ENCODE results near the gene HINT1. TPM values are rescaled to one million over a fixed set of nuclear protein-coding genes. Genes with fewer than 3 reads are reported as not detected.
A peak's percentile ranks its signal among the peaks of the same experiment; 100 is the strongest.
"Not testable (repeated sequence)": the region's sequence is repeated elsewhere in the genome, so short reads cannot be mapped to it uniquely, and the experiment has no call there.

Gene HINT1
- polyA plus RNA-seq, 3 donors from 2014 or later, result 258 to 473 (median 272) TPM

- peaks cover 1 to 29% (median 13%) of the 10 kb centered on the region in 6 donors for H3K9me3 Mint-ChIP-seq
- H3K27ac Mint-ChIP-seq, result no peak overlapping the region
- DNase-seq, result no peak
- H3K27me3 Mint-ChIP-seq (ENCODE audit: low read depth in 3 of 3), result peaks cover 7 to 11% (median 10%) of the 10 kb centered on the region in 3 donors
- peaks cover 0 to 8% (median 3%) of the 10 kb centered on the region in 3 donors for H3K36me3 Mint-ChIP-seq
- peaks cover 10% of the 10 kb centered on the region in 2 donors for H3K4me1 Mint-ChIP-seq
- no peak overlapping the region for H3K4me3 Mint-ChIP-seq
These were observed 35.8 kb downstream of the HINT1 start for GRCh38 chr5:131129306-131129705.

- not testable (repeated sequence) for H3K4me3 Mint-ChIP-seq, DNase-seq, H3K27ac Mint-ChIP-seq
- H3K27me3 Mint-ChIP-seq (ENCODE audit: low read depth in 3 of 3), result peaks cover 9 to 13% (median 10%) of the 10 kb centered on the region in 3 donors
- peaks cover 6 to 40% (median 19%) of the 10 kb centered on the region in 6 donors for H3K9me3 Mint-ChIP-seq
- H3K4me1 Mint-ChIP-seq, result peaks cover 10% of the 10 kb centered on the region in 2 donors
- peaks cover 0 to 13% (median 7%) of the 10 kb centered on the region in 3 donors for H3K36me3 Mint-ChIP-seq
These were observed 37.8 kb downstream of the HINT1 start for GRCh38 chr5:131127244-131127643.

GRCh38 chr5:131114754-131115153 is 50.3 kb downstream of the HINT1 start:
- no peaks in the 10 kb centered on the region for H3K36me3 Mint-ChIP-seq
- H3K27ac Mint-ChIP-seq, result no peak overlapping the region
- no peak for DNase-seq
- peaks cover 0 to 2% (median 2%) of the 10 kb centered on the region in 3 donors for H3K27me3 Mint-ChIP-seq (ENCODE audit: low read depth in 3 of 3)
- no peaks in the 10 kb centered on the region for H3K9me3 Mint-ChIP-seq
- no peaks in the 10 kb centered on the region for H3K4me1 Mint-ChIP-seq
- H3K4me3 Mint-ChIP-seq, result no peak overlapping the region

- no peak for DNase-seq
- Mint-ChIP-seq H3K4me3 (no peak overlapping the region), H3K27ac (no peak overlapping the region), H3K36me3 (no peaks in the 10 kb centered on the region), H3K4me1 (no peaks in the 10 kb centered on the region), H3K27me3 (ENCODE audit: low read depth in 3 of 3) (no peaks in the 10 kb centered on the region), H3K9me3 (no peaks in the 10 kb centered on the region)
These were observed 52.6 kb downstream of the HINT1 start for GRCh38 chr5:131112424-131112823.

- Mint-ChIP-seq H3K4me1 (no peaks in the 10 kb centered on the region), H3K9me3 (no peaks in the 10 kb centered on the region), H3K4me3 (no peak overlapping the region), H3K27ac (no peak overlapping the region), H3K36me3 (no peaks in the 10 kb centered on the region), H3K27me3 (ENCODE audit: low read depth in 3 of 3) (no peaks in the 10 kb centered on the region)
- no peak for DNase-seq
These were observed 54.8 kb downstream of the HINT1 start for GRCh38 chr5:131110256-131110594.

- peaks cover 0 to under 1% of the 10 kb centered on the region in 2 donors for H3K4me1 Mint-ChIP-seq
These were observed 55.4 kb downstream of the HINT1 start for GRCh38 chr5:131109540-131110255.

More at GRCh38 chr5:131109540-131110255, 55.4 kb downstream of the HINT1 start:
- Mint-ChIP-seq H3K27ac (no peak overlapping the region), H3K36me3 (no peaks in the 10 kb centered on the region), H3K4me3 (no peak overlapping the region), H3K27me3 (ENCODE audit: low read depth in 3 of 3) (no peaks in the 10 kb centered on the region), H3K9me3 (no peaks in the 10 kb centered on the region)
- DNase-seq, result peak; percentile 29 to 44 (median 42)

Other genes with a start within 250 kb of the HINT1 start
- gene LYRM7, start 5.7 kb upstream of the HINT1 start, polyA plus RNA-seq, result 1 to 10 TPM; 5.0 to 8.7 (median 6.7) TPM
- 100 to 1,000 TPM; 296 to 536 (median 342) TPM for gene CDC42SE2, start 98.8 kb upstream of the HINT1 start, polyA plus RNA-seq